COLO829 (cell line): ENCODE measurements around the gene RNF220.

ENCODE experiments used
- DNase-seq: peaks from one replicate; pipeline ENCODE4 v3.0.0; 2012; ENCODE audit warnings: low spot score

RNF220 gene

DNA sequence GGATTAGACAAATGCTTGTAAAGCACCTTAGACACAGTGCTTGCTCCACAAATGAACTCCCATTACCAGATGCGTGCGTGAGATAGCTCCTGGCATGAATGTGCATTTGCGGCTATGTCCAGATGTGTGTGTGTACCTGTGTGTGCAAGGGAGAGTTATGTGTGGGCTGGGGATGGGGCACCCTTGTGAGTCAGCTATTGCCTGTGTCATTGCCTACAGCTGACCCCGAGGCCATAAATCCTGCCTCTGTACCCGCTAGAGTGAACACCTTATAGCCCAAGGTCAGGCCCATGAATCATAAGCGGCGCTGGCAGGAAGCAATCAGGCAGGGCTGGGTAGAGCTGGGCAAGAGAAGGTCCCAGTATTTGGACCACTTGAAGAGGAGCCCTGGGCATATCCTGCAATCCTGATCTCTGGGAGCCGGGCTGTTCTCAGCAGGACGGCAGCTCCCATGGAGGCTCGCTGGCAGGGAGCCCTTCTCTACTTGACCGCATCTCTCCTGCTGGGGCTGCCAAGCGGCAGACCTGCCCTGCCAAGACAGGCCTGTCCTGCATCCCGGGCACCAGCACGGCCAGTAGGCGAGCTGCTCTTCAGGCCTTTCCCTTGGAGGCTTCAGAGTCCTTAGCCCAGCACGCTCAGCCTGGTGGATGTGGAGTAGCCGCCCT, 182.9 kb downstream of the RNF220 start:
- no peak for DNase-seq

DNA sequence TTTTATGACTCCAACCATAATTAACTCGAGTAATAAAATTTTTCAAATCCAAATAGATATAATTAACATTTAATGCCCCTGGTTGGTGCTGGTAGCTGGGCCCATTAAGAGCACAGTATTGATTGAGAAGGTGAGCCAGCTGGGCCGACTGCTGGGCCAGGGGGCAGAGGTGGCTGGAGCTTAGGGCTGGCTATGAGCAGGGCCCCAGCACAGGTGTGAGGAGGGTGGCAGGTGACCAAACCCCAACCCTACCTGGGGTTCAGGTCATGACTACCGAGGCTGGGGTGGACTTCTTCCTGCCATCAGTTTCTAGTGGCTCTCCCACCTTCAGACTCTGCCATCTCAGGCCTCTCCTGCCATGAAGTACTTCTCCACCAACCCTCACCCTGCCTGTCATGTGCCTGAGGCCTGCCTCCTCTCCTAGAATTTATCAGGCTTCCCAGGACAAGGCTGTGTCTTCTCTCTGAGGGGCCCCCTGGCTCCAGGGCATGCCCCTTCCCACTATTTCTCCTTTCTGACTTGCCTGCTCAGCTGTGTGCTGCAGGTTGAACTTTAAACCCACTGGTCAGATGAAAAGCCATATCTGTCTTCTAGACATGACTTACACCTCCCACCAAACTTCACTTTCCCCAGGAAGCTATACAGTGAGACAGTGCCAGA, 183.6 kb downstream of the RNF220 start:
- no peak for DNase-seq

DNA sequence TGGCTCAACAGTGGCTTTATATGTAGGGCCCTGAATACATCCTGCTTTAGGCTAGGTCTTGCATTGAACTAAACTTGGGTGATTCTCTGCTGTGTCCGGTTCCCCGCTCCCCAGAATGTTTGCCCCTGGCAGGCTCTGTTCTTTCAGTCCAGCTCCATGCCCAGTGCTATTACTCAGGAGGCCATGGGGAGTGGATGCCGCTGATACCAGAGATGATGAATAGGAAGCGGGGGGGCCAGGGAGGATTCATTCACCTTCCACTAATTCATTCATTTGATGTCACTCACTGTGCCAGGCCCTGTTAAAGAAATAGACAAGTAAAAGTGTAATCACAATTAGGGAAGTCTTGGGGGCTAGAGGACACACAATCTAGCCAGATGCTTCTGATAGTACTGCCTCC, 185.4 kb downstream of the RNF220 start:
- no peak for DNase-seq

- no peak for DNase-seq
Measured at GRCh38 chr1:44591381-44591780, 186.3 kb downstream of the RNF220 start.

- DNase-seq = no peak
Measured at GRCh38 chr1:44592208-44593145, 187.4 kb downstream of the RNF220 start.

DNA sequence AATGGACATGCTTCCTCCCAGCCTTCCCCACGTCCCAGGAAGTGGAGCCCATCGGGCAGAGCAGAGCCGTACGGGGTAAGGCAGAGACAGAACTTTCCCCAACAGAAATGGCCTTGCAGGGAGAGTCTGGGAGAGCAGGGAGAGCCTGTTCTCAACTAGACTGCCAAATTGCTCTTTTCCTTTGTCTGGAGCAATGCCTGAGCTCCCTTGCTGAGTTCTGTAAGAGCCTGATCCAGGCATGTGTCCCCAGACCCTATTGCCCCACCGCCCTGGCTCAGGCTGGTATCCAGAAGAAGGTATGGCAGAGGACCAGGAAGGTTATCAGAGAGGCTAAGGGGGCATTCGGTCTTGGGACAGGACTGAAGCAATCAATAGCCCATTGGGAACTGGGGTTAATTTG, 189.3 kb downstream of the RNF220 start:
- DNase-seq = no peak

- DNase-seq = peak; percentile 65
Measured at GRCh38 chr1:44594871-44595735, 190.0 kb downstream of the RNF220 start.

- no peak for DNase-seq
Measured at GRCh38 chr1:44596511-44596910, 191.5 kb downstream of the RNF220 start.

GRCh38 chr1:44598167-44598566, 193.1 kb downstream of the RNF220 start:
- no peak for DNase-seq

GRCh38 chr1:44602634-44603628, 197.9 kb downstream of the RNF220 start:
- DNase-seq = no peak

DNA sequence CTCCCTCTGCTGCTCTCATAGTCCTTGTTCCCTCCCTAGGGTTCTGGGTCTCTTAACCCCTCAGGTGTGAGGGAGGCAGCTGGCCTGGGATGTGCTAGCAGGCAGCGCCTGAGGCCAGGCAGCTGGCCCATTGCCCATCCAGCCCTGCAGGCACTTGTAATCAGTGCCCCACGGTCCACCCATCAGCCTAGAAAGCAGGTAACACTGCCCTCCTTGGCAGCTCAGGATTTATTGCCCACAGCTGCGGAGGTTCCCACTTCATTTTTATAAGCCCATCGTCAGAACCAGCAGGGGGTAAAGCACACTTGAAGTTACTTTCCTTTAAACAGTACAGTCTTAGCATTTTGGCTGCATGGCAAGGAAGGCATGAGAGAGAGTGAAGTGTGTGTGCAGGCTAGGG, 198.7 kb downstream of the RNF220 start:
- no peak for DNase-seq

DNA sequence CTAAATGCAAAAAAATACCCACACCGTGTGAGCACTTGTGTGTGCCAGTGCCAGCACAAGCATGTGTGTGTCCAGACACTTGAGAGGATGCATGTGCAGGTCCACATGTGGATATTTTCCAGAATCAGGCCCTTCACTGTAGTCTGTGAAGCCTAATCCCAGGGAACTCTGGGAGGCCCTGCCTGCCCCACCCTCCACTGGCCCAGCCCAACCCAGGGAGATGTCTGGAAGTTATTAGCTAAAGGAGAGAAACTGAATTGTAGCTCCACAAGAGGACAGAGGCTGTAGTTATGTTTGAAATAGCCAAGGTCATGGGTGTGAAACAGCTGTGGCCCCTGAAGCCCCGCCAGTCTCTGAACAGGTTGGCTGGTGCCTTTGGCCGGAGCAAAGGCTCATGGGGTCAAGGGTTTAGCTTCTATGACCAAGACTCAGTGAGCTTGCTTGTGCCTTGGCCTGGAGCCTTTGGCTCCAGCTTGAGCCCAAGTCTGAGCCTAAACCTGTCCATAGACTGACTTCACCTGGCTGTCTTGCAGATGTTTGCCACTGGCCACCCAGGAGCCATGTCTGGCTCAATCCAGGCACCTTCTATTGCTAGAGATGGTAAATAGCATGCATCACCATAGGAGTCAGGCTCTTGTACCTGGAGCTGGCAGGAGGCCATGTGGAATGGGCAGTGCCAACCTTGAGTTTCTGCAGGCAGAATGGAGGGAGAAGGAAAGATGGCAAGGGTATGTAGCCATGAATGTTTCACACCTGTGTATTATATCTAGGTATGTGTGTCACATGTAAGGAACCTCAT, 199.3 kb downstream of the RNF220 start:
- no peak for DNase-seq

DNA sequence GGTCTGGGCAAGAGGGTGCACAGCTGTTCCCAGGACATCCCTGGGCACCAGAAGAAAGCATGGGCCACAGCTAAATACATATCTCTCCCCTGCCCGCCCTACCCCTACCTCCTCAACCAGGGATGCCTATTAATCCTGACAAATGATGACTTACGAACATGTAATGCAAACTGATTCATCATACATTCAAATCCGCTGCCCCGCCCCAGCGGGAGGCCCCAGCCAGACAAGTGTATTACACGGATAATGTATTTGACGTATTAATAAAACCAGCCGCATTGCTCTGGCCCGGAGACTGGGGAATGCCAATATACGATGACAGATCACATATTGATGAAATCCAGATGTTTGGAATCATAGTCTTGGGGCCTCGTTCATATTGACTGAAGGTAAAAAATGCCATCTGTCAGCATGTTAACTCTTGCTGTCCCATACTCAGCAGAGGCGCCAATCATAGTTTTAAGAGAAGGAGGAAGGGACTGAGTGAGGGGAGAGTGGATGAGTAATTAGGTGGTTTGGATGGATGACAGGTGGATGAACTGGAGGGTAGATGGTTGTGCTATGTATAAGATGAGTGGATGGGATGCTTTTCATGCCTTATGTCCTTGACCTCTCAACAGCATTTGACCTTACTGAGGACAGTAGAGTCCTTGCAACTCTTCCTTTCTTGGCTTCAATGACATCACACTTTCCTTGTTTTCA, 201.0 kb downstream of the RNF220 start:
- DNase-seq = no peak

DNA sequence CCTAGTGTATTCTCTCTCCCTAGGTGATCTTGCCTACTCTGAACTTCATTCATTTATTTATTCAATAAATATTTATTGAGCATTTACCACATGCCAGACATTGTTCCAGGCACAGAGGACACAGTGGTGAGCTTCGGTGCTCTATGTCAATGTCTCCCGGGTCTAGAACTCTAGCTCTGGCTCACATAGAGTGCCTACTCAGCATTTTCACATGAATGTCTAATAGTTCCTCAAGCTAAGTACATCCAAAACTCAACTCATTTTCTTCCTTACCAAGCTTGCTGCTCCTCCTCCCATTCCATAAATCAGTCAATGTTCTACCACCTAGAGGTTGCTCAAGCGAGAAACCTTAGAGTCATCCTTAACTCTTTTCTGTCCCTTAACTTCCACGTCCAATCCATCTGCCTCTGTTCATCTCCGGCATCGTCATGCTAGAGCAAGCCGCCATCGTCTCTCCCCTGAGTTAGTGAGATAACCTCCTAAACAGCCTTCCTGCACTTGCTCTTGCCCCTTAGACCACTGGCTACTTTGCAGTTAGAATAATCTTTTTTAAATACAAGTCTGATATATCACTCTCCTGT, 201.7 kb downstream of the RNF220 start:
- no peak for DNase-seq

GRCh38 chr1:44608141-44608540, 203.1 kb downstream of the RNF220 start:
- no peak for DNase-seq

GRCh38 chr1:44609412-44609767, 204.3 kb downstream of the RNF220 start:
- DNase-seq = no peak

DNA sequence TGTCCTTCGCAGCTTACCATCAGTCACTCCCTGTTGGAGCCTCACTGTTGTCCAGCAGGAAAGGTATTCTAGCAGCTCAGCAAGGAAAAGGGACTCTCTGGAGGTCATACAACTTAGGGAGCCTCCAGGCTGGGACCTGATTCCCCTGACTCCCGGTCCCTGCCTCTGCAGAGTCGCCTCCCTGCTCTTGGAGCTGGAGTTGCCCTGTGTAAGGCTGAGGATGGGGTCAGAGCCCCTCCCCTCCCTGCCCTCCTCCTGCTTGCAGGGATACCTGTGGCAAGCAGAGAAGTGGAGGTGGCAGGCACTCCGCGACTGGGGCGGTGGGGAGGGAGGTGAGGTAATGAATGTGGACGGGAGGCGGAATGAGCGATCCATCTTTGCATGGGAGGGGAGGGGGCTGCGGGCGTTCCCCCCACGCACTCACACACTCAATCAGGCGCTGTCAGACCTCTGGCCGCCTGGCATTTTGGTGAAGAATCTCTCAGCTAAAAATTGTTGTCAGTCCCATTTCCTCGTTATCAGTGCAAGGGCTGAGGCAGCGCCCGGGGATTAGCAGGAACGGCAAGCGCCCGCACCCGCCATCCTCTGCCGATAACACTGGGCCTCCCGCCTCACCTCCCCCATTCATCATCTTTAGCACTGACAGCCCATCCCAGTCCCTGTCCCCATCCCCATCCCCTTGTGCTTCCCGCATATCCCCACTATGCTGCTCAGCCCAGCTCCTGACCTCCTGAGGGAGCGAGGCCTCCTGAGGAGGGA, 204.9 kb downstream of the RNF220 start:
- DNase-seq = no peak

DNA sequence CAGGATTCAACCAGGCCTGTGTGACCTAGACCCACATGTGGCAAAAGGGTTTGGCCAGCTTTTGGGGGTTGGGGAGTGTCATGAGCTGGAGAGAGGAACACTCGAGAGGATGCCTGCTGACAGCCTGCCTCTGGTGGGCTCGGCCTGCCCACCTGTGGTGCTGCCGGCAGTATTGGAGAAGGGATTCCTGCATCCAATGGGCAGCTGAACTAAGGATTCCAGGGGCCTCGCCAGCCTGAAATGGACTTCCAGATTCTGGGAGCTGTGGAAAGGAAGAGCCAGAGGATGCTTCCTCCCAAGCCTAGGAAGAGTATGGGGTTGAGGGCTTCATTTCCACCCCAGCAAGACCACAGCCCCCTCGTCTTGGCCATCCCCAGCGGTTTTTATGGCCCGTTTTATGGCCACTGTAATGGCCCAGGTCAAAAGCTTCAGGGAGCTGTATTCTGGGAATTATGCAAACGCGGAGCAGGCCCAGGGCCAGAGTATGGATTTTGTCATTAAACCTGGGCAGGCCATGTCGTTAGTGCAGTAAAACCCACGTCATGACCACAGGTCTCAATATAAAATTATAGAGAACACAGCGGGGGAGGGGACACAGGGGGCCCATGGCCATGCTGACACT, 205.6 kb downstream of the RNF220 start:
- no peak for DNase-seq
